ENCODE data around the gene YWHAE. TPM values are rescaled to one million over a fixed set of nuclear protein-coding genes. Genes with fewer than 3 reads are reported as not detected.
A peak's percentile ranks its signal among the peaks of the same experiment; 100 is the strongest.

The YWHAE gene
- total RNA-seq, 1 donor from 2014 or later: 263 TPM

- ATAC-seq (ENCODE audit: low read depth) (no peak), DNase-seq (no peak)
- ChIA-PET POLR2A (interaction anchor here (0.6 to 1.7 kb wide), 6 partner anchors 14 to 166 kb away, joined by 3 to 9 read pairs (median 4); partner anchors contain the start of gene YWHAE), CTCF (interaction anchor here (0.7 to 5.0 kb wide), 3 partner anchors 12 to 156 kb away, joined by 3 to 31 read pairs (median 3); partner anchors contain the start of gene INPP5K)
- no peak for TF ChIP-seq CTCF (IDR thresholded peaks at IDR 0.05)
- Mint-ChIP-seq H3K4me1 (peaks cover 93% of the 10 kb centered on the region), H3K36me3 (ENCODE audit: low read depth) (peaks cover 42% of the 10 kb centered on the region), H3K9me3 (no peaks in the 10 kb centered on the region), H3K27ac (peak overlapping the region; percentile 1), H3K27me3 (no peaks in the 10 kb centered on the region), H3K4me3 (no peak overlapping the region)
- intact Hi-C loops (cut with micrococcal nuclease): loop anchor here (2.0 kb wide), 1 partner anchor 15 kb away; no protein-coding TSS in a partner anchor
Measured at GRCh38 chr17:1377334-1377733, 22.7 kb downstream of the YWHAE start.

DNA sequence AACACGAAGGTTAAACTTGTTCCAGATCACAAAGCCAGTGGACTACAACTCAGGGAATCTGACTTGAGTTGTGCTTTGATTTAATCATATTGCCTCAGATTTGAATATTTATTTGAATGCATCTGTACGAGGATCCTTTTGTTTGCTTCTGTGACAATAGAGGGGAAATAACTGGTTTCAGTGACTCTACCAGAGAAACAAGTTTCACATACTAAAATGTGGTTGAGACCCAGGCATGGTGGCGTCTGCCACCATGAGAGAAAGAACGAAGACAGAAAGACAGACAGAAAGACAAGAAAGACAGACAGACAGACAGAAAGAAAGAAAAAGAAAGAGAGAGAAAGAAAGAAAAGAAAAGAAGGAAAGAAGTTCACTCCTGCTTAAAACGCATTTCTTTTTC, 24.0 kb downstream of the YWHAE start:
- DNase-seq (no peak), ATAC-seq (ENCODE audit: low read depth) (no peak)
- intact Hi-C loops (cut with micrococcal nuclease): loop anchor here (2.0 kb wide), 1 partner anchor 13 kb away; no protein-coding TSS in a partner anchor
- Mint-ChIP-seq H3K9me3 (no peaks in the 10 kb centered on the region), H3K27me3 (no peaks in the 10 kb centered on the region), H3K36me3 (ENCODE audit: low read depth) (peaks cover 46% of the 10 kb centered on the region), H3K4me1 (peaks cover 95% of the 10 kb centered on the region), H3K27ac (peak overlapping the region; percentile 20), H3K4me3 (peak overlapping the region; percentile 13)
- ChIA-PET POLR2A (interaction anchor here (0.7 to 1.7 kb wide), 6 partner anchors 11 to 167 kb away, joined by 3 to 9 read pairs (median 4); partner anchors contain the start of gene YWHAE), CTCF (interaction anchor here (0.6 to 5.0 kb wide), 3 partner anchors 10 to 254 kb away, joined by 3 to 31 read pairs (median 3); no protein-coding TSS in a partner anchor)
- no peak for TF ChIP-seq CTCF (IDR thresholded peaks at IDR 0.05)

GRCh38 chr17:1375615-1376014, 24.4 kb downstream of the YWHAE start:
- Mint-ChIP-seq H3K36me3 (ENCODE audit: low read depth) (peaks cover 48% of the 10 kb centered on the region), H3K9me3 (no peaks in the 10 kb centered on the region), H3K27ac (peak overlapping the region; percentile 20), H3K4me1 (peaks cover 94% of the 10 kb centered on the region), H3K27me3 (no peaks in the 10 kb centered on the region), H3K4me3 (peak overlapping the region; percentile 13)
- ATAC-seq (ENCODE audit: low read depth) (no peak), DNase-seq (no peak)
- intact Hi-C loops (cut with micrococcal nuclease): loop anchor here (2.0 kb wide), 2 partner anchors 13 kb away; no protein-coding TSS in a partner anchor
- ChIA-PET POLR2A (interaction anchor here (0.6 to 1.0 kb wide), 2 partner anchors 24 to 287 kb away, joined by 4 to 6 read pairs; partner anchors contain the start of gene YWHAE), CTCF (interaction anchor here (1.8 kb wide), 1 partner anchor 10 kb away, joined by 7 read pairs; no protein-coding TSS in a partner anchor)
- no peak for TF ChIP-seq CTCF (IDR thresholded peaks at IDR 0.05)

GRCh38 chr17:1374431-1375177, 25.4 kb downstream of the YWHAE start:
- Mint-ChIP-seq H3K27me3 (no peaks in the 10 kb centered on the region), H3K36me3 (ENCODE audit: low read depth) (peaks cover 50% of the 10 kb centered on the region), H3K27ac (peak overlapping the region; percentile 63), H3K4me1 (peaks cover 86% of the 10 kb centered on the region), H3K4me3 (peak overlapping the region; percentile 21), H3K9me3 (no peaks in the 10 kb centered on the region)
- TF ChIP-seq CTCF (IDR thresholded peaks at IDR 0.05): no peak
- intact Hi-C loops (cut with micrococcal nuclease): loop anchor here (2.0 kb wide), 1 partner anchor 14 kb away; no protein-coding TSS in a partner anchor
- peak; percentile 71 for ATAC-seq (ENCODE audit: low read depth)
- ChIA-PET CTCF (interaction anchor here (1.1 to 1.8 kb wide), 3 partner anchors 9 to 141 kb away, joined by 3 to 7 read pairs (median 3); no protein-coding TSS in a partner anchor), POLR2A (interaction anchor here (0.6 to 1.5 kb wide), 3 partner anchors 80 to 142 kb away, joined by 3 to 5 read pairs (median 4); no protein-coding TSS in a partner anchor)
- no peak for DNase-seq

All from activated B cell treated with CpG ODN at 0.5 μM for 24 hours (primary cell).